A673 (cell line): ENCODE results near the gene RABGAP1L. TPM values are rescaled to one million over a fixed set of nuclear protein-coding genes. Genes with fewer than 3 reads are reported as not detected.

ENCODE experiments used
- BruUV-seq: library from RNA; stranded (reverse); fragments of 400-500 nt; replicated peaks from 2 replicates; lab custom pipeline; 2021; lab: Mats Ljungman, UMichigan
- CTCF ChIA-PET: fragments of 300-600 bp; sonication (Branson Sonifier 250); formaldehyde crosslinking; loops from one replicate; lab custom pipeline; 2022; ENCODE audit warnings: antibody characterized with exemption; lab: Charles Lee
- POLR2A ChIA-PET: fragments of 300-600 bp; sonication (Branson Sonifier 250); formaldehyde crosslinking; loops from one replicate; lab custom pipeline; 2022; ENCODE audit warnings: antibody characterized with exemption; ENCODE audit not compliant: low non-redundant PET; lab: Charles Lee
- DNase-seq: peaks from one replicate; pipeline ENCODE4 v3.0.0-alpha.2; 2015; ENCODE audit warnings: low spot score
- H3K27ac ChIP-seq: fragments of 200-600 bp; sonication (generic); 2 replicates; pipeline ENCODE4 v1.5.1; 2016; ENCODE audit warnings: mixed run types, low read depth, mild to moderate bottlenecking, mixed read lengths, antibody characterized with exemption, low read length; ENCODE audit not compliant: poor library complexity, severe bottlenecking
- H3K27me3 ChIP-seq: fragments of 200-600 bp; sonication (generic); replicated peaks from 2 replicates; pipeline ENCODE4 v1.6.1; 2017; ENCODE audit warnings: mixed run types, low read depth, mild to moderate bottlenecking, mixed read lengths, antibody characterized with exemption, low read length; ENCODE audit not compliant: insufficient read depth, poor library complexity
- H3K36me3 ChIP-seq: fragments of 200-600 bp; sonication (generic); 2 replicates; pipeline ENCODE4 v1.6.1; 2016; ENCODE audit warnings: mixed run types, mild to moderate bottlenecking, mixed read lengths, antibody characterized with exemption, low read length; ENCODE audit not compliant: insufficient read depth, poor library complexity, severe bottlenecking
- H3K4me1 ChIP-seq: fragments of 200-600 bp; sonication (generic); 2 replicates; pipeline ENCODE4 v1.6.1; 2017; ENCODE audit warnings: mixed run types, mild to moderate bottlenecking, mixed read lengths, antibody characterized with exemption, low read length; ENCODE audit not compliant: insufficient read depth, poor library complexity, severe bottlenecking
- H3K4me3 ChIP-seq: fragments of 200-600 bp; sonication (generic); 2 replicates; pipeline ENCODE4 v1.5.1; 2016; ENCODE audit warnings: low read depth, mixed run types, mild to moderate bottlenecking, mixed read lengths, low read length; ENCODE audit not compliant: poor library complexity, severe bottlenecking
- H3K9me3 ChIP-seq: fragments of 200-600 bp; sonication (generic); 2 replicates; pipeline ENCODE4 v1.6.1; 2016; ENCODE audit warnings: mixed run types, low read depth, mild to moderate bottlenecking, mixed read lengths, antibody characterized with exemption, low read length; ENCODE audit not compliant: poor library complexity, severe bottlenecking
- CTCF ChIP-seq: fragments of 300-800, 200-600 bp; sonication (generic); conservative IDR thresholded peaks from 2 replicates; pipeline ENCODE4 v1.5.1; 2017; ENCODE audit warnings: low read depth, mild to moderate bottlenecking, antibody characterized with exemption, low read length, moderate library complexity, mixed read lengths
- EZH2 ChIP-seq: fragments of 200-600 bp; sonication (generic); IDR thresholded peaks from 2 replicates; pipeline ENCODE4 v1.6.1; 2017; ENCODE audit warnings: borderline replicate concordance, low read depth, mild to moderate bottlenecking, mixed read lengths, antibody characterized with exemption, low read length; ENCODE audit not compliant: poor library complexity, severe bottlenecking
- intact Hi-C: fragments of 100-400 bp; cut with micrococcal nuclease; formaldehyde crosslinking; loops from one replicate; pipeline ENCODE4 v1.10.0; 2022; ENCODE audit not compliant: unreplicated experiment
- total RNA-seq: library from RNA; stranded (reverse); gene quantifications from 2 replicates; pipeline ENCODE4 v1.2.3, GENCODE V29; 2021

RABGAP1L gene
- total RNA-seq, 1 experiment from 2014 or later, result 19.3 TPM

- H3K9me3 ChIP-seq, result no peaks in the 10 kb centered on the region
- no TSS peak for BruUV-seq
- no peaks in the 10 kb centered on the region for H3K27me3 ChIP-seq
- H3K36me3 ChIP-seq, result no peaks in the 10 kb centered on the region
- TF ChIP-seq CTCF, result no peak
- TF ChIP-seq EZH2, result no peak
- intact Hi-C loops, result no loop called here
- H3K4me3 ChIP-seq, result no peak overlapping the region
- H3K27ac ChIP-seq, result no peak overlapping the region
- no peaks in the 10 kb centered on the region for H3K4me1 ChIP-seq
- no peak for DNase-seq
- ChIA-PET CTCF (no interaction called here), POLR2A (no interaction called here)
These were observed 265.8 kb downstream of the RABGAP1L start for GRCh38 chr1:174425121-174425520.

GRCh38 chr1:174426153-174426552 is 266.8 kb downstream of the RABGAP1L start:
- BruUV-seq, result no TSS peak
- no peak overlapping the region for H3K4me3 ChIP-seq
- no peaks in the 10 kb centered on the region for H3K27me3 ChIP-seq

GRCh38 chr1:174428033-174428432 is 268.7 kb downstream of the RABGAP1L start:
- intact Hi-C loops, result no loop called here
- no peak for DNase-seq
- Histone ChIP-seq H3K4me1 (no peaks in the 10 kb centered on the region), H3K27me3 (no peaks in the 10 kb centered on the region), H3K4me3 (no peak overlapping the region), H3K27ac (no peak overlapping the region), H3K36me3 (no peaks in the 10 kb centered on the region), H3K9me3 (no peaks in the 10 kb centered on the region)
- ChIA-PET CTCF (no interaction called here), POLR2A (no interaction called here)
- no TSS peak for BruUV-seq
- no peak for TF ChIP-seq EZH2
- TF ChIP-seq CTCF, result no peak

More at GRCh38 chr1:174426153-174426552, 266.8 kb downstream of the RABGAP1L start:
- no peak for TF ChIP-seq CTCF
- TF ChIP-seq EZH2, result no peak
- Histone ChIP-seq H3K4me1 (no peaks in the 10 kb centered on the region), H3K27ac (no peak overlapping the region), H3K9me3 (no peaks in the 10 kb centered on the region), H3K36me3 (no peaks in the 10 kb centered on the region)
- no peak for DNase-seq
- ChIA-PET POLR2A (no interaction called here), CTCF (no interaction called here)
- intact Hi-C loops, result no loop called here
